AG09309 (cell line): ENCODE results near the gene MAMDC2.

Experiments
- DNase-seq: peaks from one replicate; pipeline ENCODE4 v3.0.0-alpha.2; 2010; ENCODE audit warnings: low read depth
- H3K4me3 ChIP-seq: 2 replicates; pipeline ENCODE4 v1.5.1; 2011; ENCODE audit warnings: mild to moderate bottlenecking, low read depth, low read length, moderate library complexity; ENCODE audit not compliant: control insufficient read depth
- CTCF ChIP-seq: IDR thresholded peaks from 2 replicates; pipeline ENCODE4 v1.5.1; 2011; ENCODE audit warnings: mild to moderate bottlenecking, low read depth, low read length, inconsistent platforms; ENCODE audit not compliant: insufficient read depth, control insufficient read depth; ENCODE audit errors: missing control alignments

The MAMDC2 gene

GRCh38 chr9:70260007-70260443, 216.4 kb downstream of the MAMDC2 start:
- H3K4me3 ChIP-seq = peak overlapping the region; percentile 78
- TF ChIP-seq CTCF = no peak
- no peak for DNase-seq

- no peak for DNase-seq
- no peak for TF ChIP-seq CTCF
- no peak overlapping the region for H3K4me3 ChIP-seq
Observed at GRCh38 chr9:70260606-70261005, 217.0 kb downstream of the MAMDC2 start.

- no peak for TF ChIP-seq CTCF
- H3K4me3 ChIP-seq = no peak overlapping the region
- DNase-seq = no peak
Observed at GRCh38 chr9:70261131-70261870, 217.7 kb downstream of the MAMDC2 start.

- no peak for DNase-seq
- TF ChIP-seq CTCF = no peak
- no peak overlapping the region for H3K4me3 ChIP-seq
Observed at GRCh38 chr9:70262366-70262765, 218.7 kb downstream of the MAMDC2 start.

GRCh38 chr9:70262948-70263347, 219.3 kb downstream of the MAMDC2 start:
- no peak overlapping the region for H3K4me3 ChIP-seq
- DNase-seq = no peak
- no peak for TF ChIP-seq CTCF

- no peak for DNase-seq
- no peak overlapping the region for H3K4me3 ChIP-seq
- no peak for TF ChIP-seq CTCF
Observed at GRCh38 chr9:70263421-70263820, 219.8 kb downstream of the MAMDC2 start.
